HG03139 (cell line): ENCODE data around the gene API5.

Source experiments
- ATAC-seq: cut with Tn5 transposase; IDR thresholded peaks from one replicate; pipeline ENCODE4 v1.9.1; 2021; ENCODE audit not compliant: unreplicated experiment

Gene API5

DNA sequence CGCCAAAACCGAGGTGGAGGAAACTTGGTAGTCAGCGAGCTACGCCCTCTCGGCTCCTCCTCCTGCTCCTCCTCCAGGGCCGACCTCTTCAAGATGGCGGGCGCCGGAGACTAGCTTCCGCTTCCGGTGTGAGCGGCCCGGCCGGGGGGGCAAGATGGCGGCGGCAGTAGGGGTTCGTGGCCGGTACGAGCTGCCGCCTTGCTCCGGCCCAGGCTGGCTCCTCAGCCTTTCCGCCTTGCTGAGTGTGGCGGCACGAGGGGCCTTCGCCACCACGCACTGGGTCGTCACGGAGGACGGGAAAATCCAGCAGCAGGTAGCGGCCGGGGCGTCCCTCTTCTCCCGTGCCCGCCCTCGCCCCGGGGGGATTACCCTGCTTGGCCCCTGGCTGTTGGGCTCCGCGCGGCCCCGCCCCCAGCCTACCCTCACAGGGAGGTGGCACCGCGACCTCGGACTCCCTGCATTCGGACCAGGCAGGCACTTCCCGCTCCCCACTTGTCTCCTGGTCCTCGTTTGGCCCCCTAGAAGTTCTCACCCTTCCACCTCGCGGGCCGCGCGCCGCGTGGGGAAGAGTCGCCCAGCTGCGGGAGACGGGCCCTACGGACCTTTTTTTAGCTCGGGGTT, 47.1 kb downstream of the API5 start, which contains the start of gene TTC17:
Gene TTC17 (plus strand): TSS at position 120 of the 621 bp plus-strand sequence. CDS start 35 bp downstream, at position 155.
- ATAC-seq: peak; percentile 95

DNA sequence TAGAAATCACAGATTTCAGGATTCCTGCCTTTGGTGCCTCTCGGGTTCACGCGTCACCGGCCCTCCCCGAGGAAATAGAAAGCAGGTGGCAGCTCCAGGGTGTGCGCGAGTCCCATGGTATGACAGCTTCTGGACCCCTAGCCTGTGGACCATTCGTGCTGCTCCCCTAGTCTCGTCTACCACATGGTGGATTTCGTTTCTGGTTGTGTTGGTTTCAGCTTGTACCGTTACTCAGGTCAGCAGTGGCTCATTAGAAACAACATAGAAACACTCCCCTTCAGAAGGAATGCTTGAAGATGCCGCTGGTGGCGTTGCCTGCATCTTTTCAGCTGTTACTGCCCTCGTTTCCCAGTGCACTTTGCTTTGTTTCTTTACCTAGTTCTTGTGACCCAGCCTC, 47.6 kb downstream of the API5 start:
- ATAC-seq: peak; percentile 40

DNA sequence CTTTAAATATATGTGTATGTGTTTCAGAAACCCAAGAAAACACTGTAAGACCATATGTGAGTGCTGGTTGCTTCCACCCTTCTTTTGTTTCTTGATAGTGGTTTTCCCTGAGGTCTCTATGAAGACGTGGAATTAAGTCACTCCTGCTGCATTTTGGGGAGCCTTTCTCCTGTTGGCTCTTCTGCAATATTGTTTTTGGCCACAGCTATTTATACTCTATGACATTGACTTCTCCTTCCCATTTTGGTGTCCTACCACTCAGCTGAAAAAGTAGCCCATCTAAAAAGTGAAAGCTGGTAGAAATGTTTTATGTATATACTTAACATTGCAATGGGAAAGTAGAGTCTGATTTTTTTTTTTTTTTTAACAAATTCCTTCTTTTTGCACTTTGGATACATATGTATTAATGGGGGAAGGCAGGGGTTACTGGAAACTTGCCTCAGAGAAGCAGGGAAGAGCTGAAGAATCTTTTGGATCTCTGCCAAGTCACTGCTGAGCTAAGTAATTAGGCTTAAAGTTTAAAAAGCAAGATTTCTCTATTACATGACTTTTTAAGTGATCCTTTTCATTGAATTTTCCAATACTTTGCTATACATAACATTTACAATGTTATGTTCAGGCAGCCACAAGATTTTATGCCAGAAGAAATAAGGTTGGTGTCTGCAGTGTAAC, 48.7 kb downstream of the API5 start:
- ATAC-seq: no peak

DNA sequence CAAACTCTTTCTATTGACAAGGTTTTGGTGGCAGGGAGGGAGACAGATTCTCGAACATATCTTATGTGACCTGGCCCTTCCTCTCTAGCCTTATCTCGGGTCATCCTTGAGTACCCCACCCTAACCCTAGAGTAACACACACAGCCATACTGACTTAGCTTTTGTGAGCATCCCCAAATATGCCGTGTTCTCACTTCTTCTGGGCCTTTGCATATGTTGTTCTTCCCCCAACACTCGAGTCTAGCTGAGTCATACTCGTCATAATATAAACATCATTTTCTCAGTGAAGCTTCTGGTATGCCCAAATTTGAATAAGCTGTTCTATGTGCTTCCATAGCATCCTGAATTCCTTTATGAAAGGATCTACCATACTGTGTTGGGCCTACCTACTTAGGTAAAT, 54.9 kb downstream of the API5 start:
- no peak for ATAC-seq

DNA sequence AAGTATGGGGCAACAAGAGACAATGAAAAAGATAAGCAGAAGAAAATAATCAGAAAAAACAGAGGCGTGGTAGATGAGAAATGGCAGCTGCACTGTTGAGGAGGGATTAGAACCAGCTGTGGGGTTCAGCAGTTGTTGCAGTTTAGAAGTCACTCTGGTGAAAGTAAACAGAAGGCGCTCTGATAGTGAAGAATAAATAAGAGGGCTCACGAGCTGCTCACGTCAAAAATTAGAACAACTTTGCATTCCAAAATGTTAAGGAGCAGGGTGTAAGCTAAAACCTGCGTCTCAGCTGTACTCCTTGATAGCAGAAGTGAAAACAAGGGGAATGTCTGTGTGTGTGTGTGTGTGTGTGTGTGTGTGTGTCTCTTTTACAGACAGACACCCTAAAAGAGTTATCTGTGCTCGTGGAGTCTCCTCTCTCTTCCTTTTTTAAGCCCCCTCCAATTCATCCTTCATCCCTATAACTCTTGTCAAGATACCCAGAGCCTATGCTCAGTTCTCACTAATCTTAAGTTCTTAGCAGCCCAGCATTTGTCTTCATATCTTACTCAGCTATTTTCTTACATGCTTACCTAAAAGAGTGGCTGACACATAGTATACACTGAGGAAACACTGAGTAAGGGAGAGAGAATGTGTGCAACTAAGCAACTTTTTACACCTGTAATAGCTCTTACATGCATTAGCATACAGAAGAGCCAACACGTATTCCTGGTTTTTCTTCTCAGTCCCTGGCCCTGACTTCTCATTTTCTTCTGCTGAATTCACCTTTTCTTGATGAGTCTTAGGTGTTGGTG, 55.8 kb downstream of the API5 start:
- ATAC-seq: no peak

DNA sequence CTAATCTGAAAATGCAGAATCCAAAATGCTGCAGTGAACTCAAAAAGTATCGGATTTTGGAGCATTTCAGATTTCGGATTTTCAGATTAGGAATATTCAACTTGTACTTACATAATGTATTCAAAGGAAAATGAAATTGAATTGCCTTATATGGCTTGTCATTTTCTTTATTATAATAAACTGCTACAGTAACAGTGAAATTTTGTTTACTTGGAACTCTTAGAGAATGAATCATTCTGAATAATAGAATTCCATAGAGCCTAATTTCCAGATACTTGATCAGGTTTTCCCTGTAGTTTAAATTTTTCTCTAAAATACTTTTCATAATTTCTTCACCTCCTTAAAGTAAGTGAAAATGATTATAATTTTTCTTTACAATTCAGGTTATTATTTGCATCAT, 64.3 kb downstream of the API5 start:
- ATAC-seq: no peak

DNA sequence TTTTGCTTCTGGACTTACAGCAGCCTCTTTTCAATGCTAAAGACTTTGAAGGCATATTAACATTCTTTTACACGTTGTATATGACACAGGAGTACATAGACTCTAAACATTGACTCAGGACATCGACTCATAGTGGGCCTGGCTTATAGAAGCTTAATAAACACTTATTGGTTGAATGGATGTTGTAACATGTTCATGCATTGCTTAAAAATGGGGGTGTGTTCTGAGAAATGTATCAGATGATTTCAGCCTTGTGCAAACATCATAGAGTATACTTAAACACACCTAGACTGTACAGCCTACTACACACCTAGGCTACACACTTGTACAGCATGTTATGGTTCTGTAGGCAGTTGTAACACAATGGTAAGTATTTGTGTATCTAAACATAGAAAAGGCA, 64.8 kb downstream of the API5 start:
- ATAC-seq: no peak

DNA sequence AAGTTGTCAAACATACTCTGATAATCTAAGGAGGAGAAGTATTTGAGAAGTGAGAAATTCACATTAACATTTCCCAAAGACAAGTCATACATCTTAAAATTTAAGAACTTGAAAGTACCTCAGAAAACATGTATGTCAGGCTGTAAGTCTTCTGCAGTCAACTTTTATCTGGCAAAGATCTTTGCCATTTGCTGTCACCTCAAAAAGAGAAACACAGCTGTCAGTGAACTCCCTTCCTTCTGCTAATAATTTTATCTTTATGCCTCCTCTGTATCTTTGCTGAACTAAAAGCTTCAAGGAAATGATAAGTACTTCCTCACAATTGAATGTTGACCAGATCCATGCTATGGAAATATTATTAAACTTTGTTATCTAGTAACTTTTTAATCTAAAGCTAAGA, 65.6 kb downstream of the API5 start:
- ATAC-seq: no peak

DNA sequence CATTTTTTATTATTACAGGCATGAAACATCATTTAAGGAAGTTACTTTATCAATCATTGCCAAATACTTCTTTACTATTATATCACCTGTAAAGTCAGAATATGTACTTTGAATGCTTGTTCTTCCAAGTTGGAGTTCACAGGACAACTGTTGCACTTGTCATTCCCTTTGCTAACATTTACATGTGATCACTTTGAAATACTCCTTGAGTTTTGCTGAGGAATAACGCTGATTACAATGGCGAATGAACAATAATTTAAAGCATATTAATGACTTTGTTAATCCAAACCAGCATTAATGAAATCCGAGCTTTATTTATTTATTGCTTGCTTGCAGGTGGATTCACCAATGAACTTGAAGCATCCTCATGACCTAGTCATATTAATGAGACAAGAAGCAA, 67.1 kb downstream of the API5 start:
- ATAC-seq: no peak

DNA sequence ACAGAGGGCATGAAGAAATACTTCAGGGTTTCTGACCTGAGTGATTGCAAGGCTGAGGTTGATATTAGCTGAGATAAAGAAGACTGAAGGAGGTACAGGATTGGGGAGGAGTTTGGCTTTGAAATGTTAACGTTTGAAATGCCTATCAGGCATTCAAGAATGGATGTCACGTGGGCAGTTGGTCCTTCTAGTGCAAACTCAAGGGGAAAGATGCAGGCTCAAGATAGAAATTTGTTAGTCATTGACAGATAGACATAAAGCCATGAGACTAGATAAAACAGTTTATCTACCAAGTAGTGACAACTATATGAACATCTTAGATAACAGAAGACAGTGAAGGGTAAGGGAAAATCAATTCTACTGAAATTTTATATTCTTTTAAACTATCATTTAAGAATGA, 70.0 kb downstream of the API5 start:
- ATAC-seq: no peak

DNA sequence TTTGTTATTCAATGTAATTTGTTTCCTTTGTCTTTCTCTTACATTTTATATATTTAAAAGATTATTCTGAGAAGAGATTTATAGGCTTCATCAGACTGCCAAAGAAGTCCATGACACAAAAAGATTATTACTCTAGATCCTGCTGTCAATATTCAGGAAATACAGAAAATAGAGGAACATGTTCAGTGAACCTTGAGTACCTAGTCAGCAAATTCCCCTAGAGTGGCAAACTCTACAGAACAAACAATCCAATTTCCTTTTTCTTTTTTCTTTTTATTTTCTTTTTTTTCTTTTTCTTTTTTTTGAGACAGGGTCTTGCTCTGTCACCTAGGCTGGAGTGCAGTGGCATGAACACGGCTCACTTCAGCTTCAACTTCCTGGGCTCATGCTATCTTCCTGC, 70.8 kb downstream of the API5 start:
- no peak for ATAC-seq

DNA sequence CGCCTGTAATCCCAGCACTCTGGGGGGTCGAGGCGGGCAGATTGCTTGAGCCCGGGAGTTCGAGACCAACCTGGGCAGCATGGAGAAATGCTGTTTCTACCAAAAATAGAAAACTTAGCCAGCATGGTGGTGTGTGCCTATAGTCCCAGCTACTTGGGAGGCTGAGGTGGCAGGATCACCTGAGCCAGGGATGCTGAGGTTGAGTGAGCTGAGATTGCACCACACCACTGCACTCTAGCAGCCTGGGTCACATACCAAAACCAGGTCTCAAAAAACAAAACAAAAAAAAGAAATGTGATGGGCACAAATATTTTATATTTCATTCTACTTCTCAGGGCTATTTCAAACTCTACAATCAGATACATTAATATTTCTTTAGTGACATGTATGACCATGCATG, 72.6 kb downstream of the API5 start:
- ATAC-seq: no peak

DNA sequence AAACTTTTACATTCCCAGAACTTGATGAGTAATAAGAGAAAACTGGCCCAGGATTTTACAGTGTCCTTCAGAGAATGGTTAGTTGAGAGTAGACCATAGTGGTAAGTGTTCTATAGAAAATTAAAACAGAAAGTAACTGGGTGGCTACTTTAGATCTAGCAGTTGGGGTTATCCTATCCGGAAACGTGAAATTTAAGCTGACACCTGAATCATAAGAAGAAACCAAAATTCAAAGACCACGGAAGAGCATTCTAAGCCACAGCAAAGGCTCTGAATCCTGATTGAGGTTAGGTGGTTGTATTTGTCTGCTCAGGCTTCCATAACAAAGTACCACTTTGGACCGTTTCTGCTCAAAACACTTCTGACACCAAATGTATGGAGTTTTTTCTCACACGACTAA, 80.9 kb downstream of the API5 start:
- ATAC-seq: no peak

DNA sequence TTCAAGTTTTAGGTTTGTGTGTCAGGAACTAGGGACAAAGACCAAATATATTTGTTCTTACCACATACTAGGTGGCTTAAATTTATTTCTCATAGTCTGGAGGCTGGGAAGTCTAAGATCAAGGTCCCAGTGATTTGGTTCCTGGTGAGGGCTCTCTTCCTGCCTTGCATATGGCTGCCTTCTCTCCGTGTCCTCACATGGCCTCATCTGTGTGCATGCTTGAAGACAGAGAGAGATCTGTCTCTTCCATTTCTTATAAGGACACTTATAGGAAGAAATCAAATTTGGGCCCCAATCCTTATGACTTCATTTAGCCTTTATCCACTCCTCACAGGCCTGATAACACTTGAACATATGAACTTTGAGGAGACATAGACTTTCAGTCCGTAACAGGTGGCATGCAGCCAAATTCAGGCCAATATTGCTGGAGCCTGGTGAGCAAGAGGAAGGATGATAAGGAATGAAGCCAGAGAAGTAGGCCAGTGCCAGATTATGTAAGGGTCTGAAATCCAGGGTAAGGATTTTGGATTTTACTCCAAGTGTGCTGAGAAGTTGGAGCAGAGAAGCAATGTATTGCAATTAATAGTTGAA, 82.1 kb downstream of the API5 start:
- no peak for ATAC-seq
